Right lung (tissue), 5 donors: Measurements from ENCODE around the gene C16orf90. TPM values are rescaled to one million over a fixed set of nuclear protein-coding genes. Genes with fewer than 3 reads are reported as not detected.
"Not testable (repeated sequence)": the region's sequence is repeated elsewhere in the genome, so short reads cannot be mapped to it uniquely, and the experiment has no call there.

Experiments
- DNase-seq, 2 donors: peaks; one replicate each; pipeline ENCODE4 v3.0.0-alpha.2; 2013
- polyA plus RNA-seq, 5 donors: library from polyadenylated mRNA; unstranded; fragments of 120-200 nt; gene quantifications; one replicate each; pipeline versions ENCODE4 v1.2.1 to v1.2.3, GENCODE V29; 2013; ENCODE audit warnings: inconsistent platforms in 1 of 5, low replicate concordance in 1 of 5; ENCODE audit not compliant: insufficient read length in 5 of 5, insufficient read depth in 1 of 5

The C16orf90 gene
- polyA plus RNA-seq, 5 donors, result 0.12 TPM; not detected in 4

DNA sequence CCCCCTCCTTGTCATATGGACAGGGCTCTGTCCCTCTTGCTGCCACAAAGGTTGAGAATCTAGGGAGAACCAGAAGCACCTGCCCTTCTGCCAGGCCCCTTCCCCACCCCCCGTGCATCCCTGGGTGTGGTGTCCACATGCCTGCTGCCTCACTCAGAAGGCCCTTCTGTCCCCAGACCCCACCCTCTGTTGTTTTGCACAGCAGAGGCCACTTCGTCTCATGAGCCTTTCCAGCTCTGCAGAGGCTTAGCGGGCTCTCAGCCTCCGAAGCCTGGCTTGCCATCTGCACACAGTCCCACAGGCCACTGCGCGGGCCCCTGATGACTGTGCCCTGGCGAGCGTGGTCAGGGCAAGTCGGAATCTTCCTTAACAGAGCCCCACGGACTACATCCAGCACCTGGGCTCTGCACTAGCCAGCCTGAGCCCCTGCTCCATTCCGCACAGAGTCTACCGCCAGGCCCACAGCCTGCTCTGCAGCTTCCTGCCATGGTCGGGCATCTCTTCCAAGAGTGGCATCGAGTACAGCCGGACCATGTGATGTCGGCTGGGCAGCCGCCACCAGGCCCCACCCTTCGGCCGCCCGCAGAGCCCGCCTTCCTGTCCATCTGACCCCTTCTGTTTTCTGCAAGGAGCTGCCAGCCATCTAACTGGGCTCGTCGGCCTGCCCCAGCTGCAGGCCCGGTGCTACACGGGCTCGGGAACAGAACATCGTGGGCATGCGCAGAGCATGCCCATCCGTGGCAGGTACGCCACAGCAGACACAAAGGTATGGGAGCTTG lies 10.8 kb downstream of the C16orf90 start:
- no peak for DNase-seq

DNA sequence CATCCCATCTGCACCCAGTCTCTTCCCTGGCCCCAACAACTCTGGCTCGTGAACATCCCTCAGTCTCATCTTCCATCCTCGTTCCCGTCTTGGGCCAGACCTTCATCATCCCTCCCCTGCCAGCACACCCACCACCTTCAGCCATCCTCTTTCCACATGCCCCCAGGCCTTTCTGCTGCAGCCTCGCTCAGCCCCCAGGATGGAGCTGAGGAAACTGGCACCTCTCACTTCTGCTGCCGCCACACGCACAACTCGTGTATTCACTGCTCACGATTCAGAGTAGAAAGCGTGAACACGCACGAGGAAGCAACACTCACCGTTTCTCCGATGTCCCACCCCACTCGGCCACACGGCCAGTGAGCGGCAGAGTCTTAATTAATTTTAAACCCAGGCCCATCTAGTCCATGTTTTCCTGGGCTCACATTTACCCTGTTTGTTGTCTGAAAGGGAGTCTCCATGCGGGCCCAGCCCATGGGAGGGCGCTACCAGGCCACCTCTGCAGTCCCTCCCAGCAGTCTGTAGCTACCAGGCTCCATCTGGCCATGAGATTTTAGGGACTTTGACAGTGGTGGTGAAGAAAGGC lies 12.5 kb downstream of the C16orf90 start:
- DNase-seq, result no peak

- DNase-seq, result no peak
Measured at GRCh38 chr16:3481696-3482658, 13.3 kb downstream of the C16orf90 start.

DNA sequence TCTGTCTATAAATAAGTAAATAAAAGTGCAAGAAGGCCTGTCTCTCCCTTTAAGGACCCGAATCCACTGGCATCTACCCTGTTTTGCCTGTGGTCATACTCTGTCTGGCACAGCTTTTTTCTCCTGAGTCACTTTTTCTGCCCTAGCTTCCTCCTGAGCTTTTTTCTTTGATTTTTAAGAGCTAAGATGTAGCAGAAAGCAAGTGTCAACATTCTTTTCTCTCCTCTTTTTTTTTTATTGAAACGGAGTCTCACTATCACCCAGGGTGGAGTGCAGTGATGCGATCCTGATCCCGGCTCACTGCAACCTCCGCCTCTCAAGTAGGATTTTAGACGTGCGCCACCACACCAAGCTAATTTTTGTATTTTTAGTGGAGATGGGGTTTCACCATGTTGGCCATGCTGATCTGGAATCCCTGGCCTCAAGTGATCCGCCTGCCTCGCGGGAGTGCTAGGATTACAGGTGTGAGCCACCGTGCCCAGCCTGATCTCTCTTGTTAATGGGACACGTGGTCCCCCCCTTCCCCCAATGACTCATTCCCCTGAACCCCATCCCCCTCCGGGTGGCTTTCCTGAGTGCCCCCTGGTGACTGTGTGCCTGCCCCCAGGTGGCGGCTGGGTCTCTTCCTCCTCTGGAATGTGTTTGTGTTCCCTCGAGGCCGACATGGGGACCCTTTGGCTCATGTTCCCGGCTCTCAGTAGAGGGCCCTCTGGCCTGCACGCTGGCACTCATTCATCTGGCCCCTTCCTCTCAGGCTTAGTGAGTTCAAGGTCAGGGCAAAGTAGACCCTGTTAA lies 14.2 kb downstream of the C16orf90 start:
- no peak for DNase-seq

GRCh38 chr16:3479654-3480216 lies 15.6 kb downstream of the C16orf90 start:
- no peak for DNase-seq

- DNase-seq, result no peak
Measured at GRCh38 chr16:3478242-3478925, 16.9 kb downstream of the C16orf90 start.

DNA sequence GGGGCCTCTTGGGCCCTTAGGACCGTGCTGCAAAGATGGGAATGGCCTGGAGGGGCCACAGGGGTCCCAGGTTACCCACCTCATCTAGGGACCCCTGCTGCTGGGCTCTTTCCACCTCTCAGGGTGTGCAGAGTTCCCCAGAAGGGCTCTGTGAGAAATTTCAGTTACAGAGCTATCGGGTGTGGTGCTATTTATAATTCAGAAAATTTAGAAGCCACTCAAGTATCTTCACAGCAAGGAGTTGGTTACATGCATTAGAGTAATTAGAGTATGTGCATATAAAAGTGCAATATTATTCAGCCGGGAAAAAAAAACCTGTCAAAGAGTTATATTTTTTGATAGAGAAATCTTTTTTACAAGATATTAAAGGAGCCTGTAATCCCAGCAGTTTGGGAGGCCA lies 18.9 kb downstream of the C16orf90 start:
- no peak for DNase-seq

- no peak for DNase-seq
Measured at GRCh38 chr16:3475604-3476375, 19.5 kb downstream of the C16orf90 start.

DNA sequence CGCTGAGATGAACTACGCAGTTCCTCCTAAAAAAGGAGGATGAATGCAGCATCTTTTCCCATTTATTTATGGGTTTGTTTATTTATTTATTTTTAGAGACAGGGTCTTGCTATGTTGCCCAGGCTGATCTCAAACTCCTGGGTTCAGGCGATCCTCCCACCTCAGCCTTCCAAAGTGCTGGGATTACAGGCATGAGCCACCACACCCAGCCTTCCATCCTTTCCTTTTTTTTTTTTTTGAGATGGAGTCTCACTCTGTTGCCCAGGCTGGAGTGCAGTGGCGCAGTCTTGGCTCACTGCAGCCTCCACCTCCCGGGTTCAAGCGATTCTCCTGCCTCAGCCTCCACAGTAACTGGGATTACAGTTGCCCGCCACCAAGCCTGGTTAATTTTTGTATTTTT lies 20.4 kb downstream of the C16orf90 start:
- DNase-seq, result not testable (repeated sequence)

GRCh38 chr16:3474136-3474779 lies 21.0 kb downstream of the C16orf90 start:
- no peak for DNase-seq

GRCh38 chr16:3473596-3473943 lies 21.7 kb downstream of the C16orf90 start:
- not testable (repeated sequence) for DNase-seq

DNA sequence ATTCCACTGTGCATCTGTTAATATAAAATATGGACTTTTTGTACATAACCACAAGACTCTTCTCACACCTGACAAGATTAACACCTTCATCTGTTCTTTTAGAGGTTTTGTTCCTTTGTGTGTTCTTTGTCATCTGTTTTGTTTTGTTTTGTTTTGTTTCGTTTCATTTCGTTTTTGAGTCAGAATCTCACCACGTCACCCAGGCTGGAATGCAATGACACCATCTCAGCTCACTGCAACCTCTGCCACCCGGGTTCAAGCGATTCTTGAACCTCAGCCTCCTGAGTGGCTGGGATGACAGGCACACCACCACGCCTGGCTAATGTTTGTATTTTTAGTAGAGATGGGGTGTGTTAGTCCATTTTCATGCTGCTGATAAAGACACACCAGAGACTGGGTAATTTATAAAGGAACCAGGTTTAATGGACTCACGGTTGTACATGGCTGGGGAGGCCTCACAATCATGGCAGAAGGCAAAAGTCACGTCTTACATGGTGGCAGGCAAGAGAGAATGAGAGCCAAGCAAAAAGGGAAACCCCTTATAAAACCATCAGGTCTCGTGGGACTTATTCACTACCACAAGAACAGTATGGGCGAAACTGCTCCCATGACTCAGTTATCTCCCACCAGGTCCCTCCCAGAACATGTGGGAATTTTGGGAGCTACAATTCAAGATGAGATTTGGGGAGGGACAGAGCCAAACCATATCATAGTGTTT lies 22.3 kb downstream of the C16orf90 start:
- DNase-seq, result no peak

- no peak for DNase-seq
Measured at GRCh38 chr16:3471518-3472176, 23.6 kb downstream of the C16orf90 start.

- DNase-seq, result no peak
Measured at GRCh38 chr16:3470723-3471122, 24.6 kb downstream of the C16orf90 start.

GRCh38 chr16:3469736-3470135 lies 25.6 kb downstream of the C16orf90 start:
- no peak for DNase-seq

DNA sequence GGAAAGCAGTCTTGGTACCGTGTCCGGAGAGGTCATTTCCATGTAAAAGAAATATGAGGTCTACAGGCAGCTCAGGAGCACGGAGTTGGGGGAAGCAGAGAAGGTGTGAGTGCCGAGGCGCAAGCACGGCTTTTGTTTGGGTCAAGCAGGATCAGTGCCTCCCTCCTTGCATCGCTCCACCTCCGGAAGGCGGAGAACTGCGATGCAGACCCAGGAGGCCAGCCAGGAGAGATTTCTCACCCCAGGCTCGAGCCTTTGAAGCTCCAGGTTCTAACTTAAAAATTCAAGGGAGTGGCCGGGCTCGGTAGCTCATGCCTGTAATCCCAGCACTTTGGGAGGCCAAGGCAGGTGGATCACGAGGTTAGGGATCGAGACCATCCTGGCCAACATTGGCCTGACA lies 26.8 kb downstream of the C16orf90 start:
- DNase-seq, result no peak

GRCh38 chr16:3467921-3468320 lies 27.4 kb downstream of the C16orf90 start:
- no peak for DNase-seq

- DNase-seq, result no peak
Measured at GRCh38 chr16:3467182-3467581, 28.1 kb downstream of the C16orf90 start.
